ENCODE data around the gene TNFSF15. TPM values are rescaled to one million over a fixed set of nuclear protein-coding genes. Genes with fewer than 3 reads are reported as not detected.

TNFSF15 gene
- total RNA-seq, 1 donor from 2014 or later: 0.52 TPM

GRCh38 chr9:114810614-114811013 lies 4.8 kb upstream of the TNFSF15 start:
- no peak overlapping the region for H3K27ac ChIP-seq (ENCODE audit: low read depth, low read length)
- H3K27me3 ChIP-seq (ENCODE audit: control insufficient read depth in 3 of 3, insufficient read depth in 3 of 3, low read length in 3 of 3): peaks cover 0 to 3% (median 0%) of the 10 kb centered on the region in 3 donors
- no peak overlapping the region for H3K4me3 ChIP-seq (ENCODE audit: low read length in 3 of 3)

GRCh38 chr9:114806526-114806900 lies 674 bp upstream of the TNFSF15 start:
- Histone ChIP-seq H3K27ac (ENCODE audit: low read depth, low read length) (no peak overlapping the region), H3K9ac (ENCODE audit: low read depth in 1 of 3, low read length in 3 of 3) (peak overlapping the region in 1 of 3 donors; percentile 7), H3K27me3 (ENCODE audit: control insufficient read depth in 3 of 3, insufficient read depth in 3 of 3, low read length in 3 of 3) (no peaks in the 10 kb centered on the region), H3K9me3 (ENCODE audit: control insufficient read depth in 3 of 3, low read length in 3 of 3) (no peaks in the 10 kb centered on the region), H3K4me3 (ENCODE audit: low read length in 3 of 3) (peak overlapping the region in 1 of 3 donors; percentile 16), H3K36me3 (ENCODE audit: control insufficient read depth in 3 of 3, insufficient read depth in 3 of 3, low read length in 3 of 3) (no peaks in the 10 kb centered on the region), H3K4me1 (ENCODE audit: control insufficient read depth in 3 of 3, insufficient read depth in 3 of 3, low read length in 3 of 3) (peaks cover 11 to 21% (median 18%) of the 10 kb centered on the region in 3 donors)

More at GRCh38 chr9:114810614-114811013, 4.8 kb upstream of the TNFSF15 start:
- no peak overlapping the region for H3K9ac ChIP-seq (ENCODE audit: low read depth in 1 of 3, low read length in 3 of 3)
- peaks cover 9 to 17% (median 17%) of the 10 kb centered on the region in 3 donors for H3K4me1 ChIP-seq (ENCODE audit: control insufficient read depth in 3 of 3, insufficient read depth in 3 of 3, low read length in 3 of 3)
- H3K9me3 ChIP-seq (ENCODE audit: control insufficient read depth in 3 of 3, low read length in 3 of 3): no peaks in the 10 kb centered on the region
- no peaks in the 10 kb centered on the region for H3K36me3 ChIP-seq (ENCODE audit: control insufficient read depth in 3 of 3, insufficient read depth in 3 of 3, low read length in 3 of 3)

GRCh38 chr9:114804505-114804904 lies 1.3 kb downstream of the TNFSF15 start:
- Histone ChIP-seq H3K36me3 (ENCODE audit: control insufficient read depth in 3 of 3, insufficient read depth in 3 of 3, low read length in 3 of 3) (no peaks in the 10 kb centered on the region), H3K27ac (ENCODE audit: low read depth, low read length) (no peak overlapping the region), H3K9ac (ENCODE audit: low read depth in 1 of 3, low read length in 3 of 3) (no peak overlapping the region), H3K4me3 (ENCODE audit: low read length in 3 of 3) (no peak overlapping the region), H3K4me1 (ENCODE audit: control insufficient read depth in 3 of 3, insufficient read depth in 3 of 3, low read length in 3 of 3) (peaks cover 11 to 21% (median 18%) of the 10 kb centered on the region in 3 donors), H3K27me3 (ENCODE audit: control insufficient read depth in 3 of 3, insufficient read depth in 3 of 3, low read length in 3 of 3) (no peaks in the 10 kb centered on the region), H3K9me3 (ENCODE audit: control insufficient read depth in 3 of 3, low read length in 3 of 3) (no peaks in the 10 kb centered on the region)

GRCh38 chr9:114803479-114804265 lies 2.2 kb downstream of the TNFSF15 start:
- Histone ChIP-seq H3K27ac (ENCODE audit: low read depth, low read length) (no peak overlapping the region), H3K4me1 (ENCODE audit: control insufficient read depth in 3 of 3, insufficient read depth in 3 of 3, low read length in 3 of 3) (peaks cover 11 to 21% (median 18%) of the 10 kb centered on the region in 3 donors), H3K4me3 (ENCODE audit: low read length in 3 of 3) (no peak overlapping the region), H3K27me3 (ENCODE audit: control insufficient read depth in 3 of 3, insufficient read depth in 3 of 3, low read length in 3 of 3) (no peaks in the 10 kb centered on the region), H3K9me3 (ENCODE audit: control insufficient read depth in 3 of 3, low read length in 3 of 3) (no peaks in the 10 kb centered on the region), H3K9ac (ENCODE audit: low read depth in 1 of 3, low read length in 3 of 3) (no peak overlapping the region), H3K36me3 (ENCODE audit: control insufficient read depth in 3 of 3, insufficient read depth in 3 of 3, low read length in 3 of 3) (no peaks in the 10 kb centered on the region)

DNA sequence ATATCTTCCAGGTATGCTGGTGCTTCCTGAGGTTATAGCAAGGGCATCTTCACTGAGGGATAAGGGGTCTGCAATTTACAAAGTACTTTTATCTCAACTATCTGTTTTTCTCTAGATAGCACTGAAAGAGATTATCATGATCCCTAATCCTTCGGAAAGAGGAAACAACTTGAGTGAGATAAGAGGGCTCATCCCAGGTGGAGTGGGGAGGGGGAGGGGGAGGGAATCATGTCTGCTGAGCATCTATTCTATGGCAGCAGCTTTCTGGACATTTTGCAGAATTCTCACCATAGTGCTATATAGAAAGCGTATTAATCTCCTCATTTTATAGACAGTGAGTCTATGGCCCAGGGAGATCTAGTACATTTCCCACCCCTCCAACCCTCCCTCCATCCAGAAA lies 5.9 kb downstream of the TNFSF15 start:
- no peak overlapping the region for H3K27ac ChIP-seq (ENCODE audit: low read depth, low read length)
- H3K9me3 ChIP-seq (ENCODE audit: control insufficient read depth in 3 of 3, low read length in 3 of 3): no peaks in the 10 kb centered on the region
- H3K27me3 ChIP-seq (ENCODE audit: control insufficient read depth in 3 of 3, insufficient read depth in 3 of 3, low read length in 3 of 3): no peaks in the 10 kb centered on the region
- H3K9ac ChIP-seq (ENCODE audit: low read depth in 1 of 3, low read length in 3 of 3): no peak overlapping the region
- no peak overlapping the region for H3K4me3 ChIP-seq (ENCODE audit: low read length in 3 of 3)
- H3K4me1 ChIP-seq (ENCODE audit: control insufficient read depth in 3 of 3, insufficient read depth in 3 of 3, low read length in 3 of 3): peaks cover 0 to 2% (median 0%) of the 10 kb centered on the region in 3 donors
- H3K36me3 ChIP-seq (ENCODE audit: control insufficient read depth in 3 of 3, insufficient read depth in 3 of 3, low read length in 3 of 3): no peaks in the 10 kb centered on the region

- Histone ChIP-seq H3K36me3 (ENCODE audit: control insufficient read depth in 3 of 3, insufficient read depth in 3 of 3, low read length in 3 of 3) (no peaks in the 10 kb centered on the region), H3K27ac (ENCODE audit: low read depth, low read length) (no peak overlapping the region), H3K4me3 (ENCODE audit: low read length in 3 of 3) (no peak overlapping the region), H3K27me3 (ENCODE audit: control insufficient read depth in 3 of 3, insufficient read depth in 3 of 3, low read length in 3 of 3) (no peaks in the 10 kb centered on the region), H3K9ac (ENCODE audit: low read depth in 1 of 3, low read length in 3 of 3) (no peak overlapping the region), H3K9me3 (ENCODE audit: control insufficient read depth in 3 of 3, low read length in 3 of 3) (no peaks in the 10 kb centered on the region), H3K4me1 (ENCODE audit: control insufficient read depth in 3 of 3, insufficient read depth in 3 of 3, low read length in 3 of 3) (peaks cover 0 to 2% (median 0%) of the 10 kb centered on the region in 3 donors)
Measured at GRCh38 chr9:114799441-114799840, 6.4 kb downstream of the TNFSF15 start.

DNA sequence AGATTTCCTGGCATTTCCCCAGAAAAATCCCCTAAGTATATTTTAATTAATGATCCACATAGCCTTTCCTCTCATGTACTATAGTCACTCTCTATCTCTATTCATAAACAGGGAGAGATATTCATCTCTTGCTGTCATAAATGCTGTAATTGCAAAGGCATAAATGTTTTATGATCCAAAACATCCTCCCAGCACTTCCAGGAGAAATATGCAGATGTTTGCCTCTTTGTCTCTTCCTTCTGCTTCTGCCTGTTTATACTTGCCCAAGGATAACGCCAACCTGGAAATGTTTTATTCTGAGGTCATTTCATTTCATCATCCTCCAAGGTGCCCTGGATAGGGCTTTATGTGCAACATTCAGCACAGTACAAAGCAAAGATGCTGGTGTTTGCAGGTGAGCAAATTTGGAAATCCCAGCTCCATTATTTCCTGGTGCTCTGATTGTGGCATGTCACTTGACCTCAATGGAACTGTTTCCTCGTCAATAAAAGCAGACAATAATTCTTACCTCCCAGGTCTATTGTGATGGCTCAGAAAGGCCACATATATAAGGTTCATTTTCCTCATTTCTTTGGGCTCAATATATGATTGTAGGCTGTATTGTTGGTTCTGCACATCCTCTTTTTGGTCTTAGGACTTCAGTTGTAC lies 6.9 kb downstream of the TNFSF15 start:
- no peaks in the 10 kb centered on the region for H3K27me3 ChIP-seq (ENCODE audit: control insufficient read depth in 3 of 3, insufficient read depth in 3 of 3, low read length in 3 of 3)
- no peaks in the 10 kb centered on the region for H3K9me3 ChIP-seq (ENCODE audit: control insufficient read depth in 3 of 3, low read length in 3 of 3)
- no peak overlapping the region for H3K9ac ChIP-seq (ENCODE audit: low read depth in 1 of 3, low read length in 3 of 3)
- H3K27ac ChIP-seq (ENCODE audit: low read depth, low read length): no peak overlapping the region
- peaks cover 0 to 2% (median 0%) of the 10 kb centered on the region in 3 donors for H3K4me1 ChIP-seq (ENCODE audit: control insufficient read depth in 3 of 3, insufficient read depth in 3 of 3, low read length in 3 of 3)
- no peaks in the 10 kb centered on the region for H3K36me3 ChIP-seq (ENCODE audit: control insufficient read depth in 3 of 3, insufficient read depth in 3 of 3, low read length in 3 of 3)
- H3K4me3 ChIP-seq (ENCODE audit: low read length in 3 of 3): no peak overlapping the region

DNA sequence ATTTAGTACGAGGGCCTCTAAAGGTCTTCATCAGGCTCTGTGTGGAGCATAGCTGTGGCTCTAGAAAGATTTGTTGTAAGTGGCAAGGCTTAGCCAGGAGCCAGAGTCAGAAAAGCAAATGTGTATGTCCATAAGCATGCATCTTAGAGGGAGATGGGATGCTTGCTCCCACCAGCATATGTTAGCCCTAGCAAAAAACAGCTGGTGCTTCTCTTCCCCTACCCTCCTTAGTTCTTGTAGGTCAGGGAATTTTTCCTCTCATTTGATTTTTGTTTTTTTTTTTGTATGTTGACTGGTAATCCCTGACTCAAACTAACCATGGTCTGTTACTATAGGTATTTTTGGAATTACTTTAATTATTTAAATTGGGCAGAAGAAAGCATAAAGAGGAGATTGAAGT lies 7.7 kb downstream of the TNFSF15 start:
- no peak overlapping the region for H3K9ac ChIP-seq (ENCODE audit: low read depth in 1 of 3, low read length in 3 of 3)
- no peak overlapping the region for H3K27ac ChIP-seq (ENCODE audit: low read depth, low read length)
- no peaks in the 10 kb centered on the region for H3K9me3 ChIP-seq (ENCODE audit: control insufficient read depth in 3 of 3, low read length in 3 of 3)
- H3K27me3 ChIP-seq (ENCODE audit: control insufficient read depth in 3 of 3, insufficient read depth in 3 of 3, low read length in 3 of 3): no peaks in the 10 kb centered on the region
- no peak overlapping the region for H3K4me3 ChIP-seq (ENCODE audit: low read length in 3 of 3)
- no peaks in the 10 kb centered on the region for H3K36me3 ChIP-seq (ENCODE audit: control insufficient read depth in 3 of 3, insufficient read depth in 3 of 3, low read length in 3 of 3)
- no peaks in the 10 kb centered on the region for H3K4me1 ChIP-seq (ENCODE audit: control insufficient read depth in 3 of 3, insufficient read depth in 3 of 3, low read length in 3 of 3)

DNA sequence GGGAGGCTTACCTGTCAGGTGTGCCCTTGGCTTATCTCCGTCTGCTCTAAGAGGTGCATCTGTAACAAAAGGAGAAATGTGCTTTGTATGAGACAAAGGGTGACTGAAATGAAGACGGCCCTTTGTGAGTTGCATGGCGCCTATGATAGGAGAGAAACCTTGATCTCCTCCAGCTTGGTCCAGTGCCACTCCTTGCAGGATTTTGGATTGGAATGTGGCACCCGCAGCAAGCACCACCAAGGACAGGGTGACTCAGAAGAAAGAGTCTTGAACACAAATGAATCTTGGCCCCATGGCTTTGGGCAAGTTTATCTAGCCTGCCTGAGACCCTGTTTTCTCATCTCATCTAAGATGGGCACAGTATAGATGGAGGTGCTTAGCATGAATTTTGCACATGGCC lies 13.4 kb downstream of the TNFSF15 start:
- H3K36me3 ChIP-seq (ENCODE audit: control insufficient read depth in 3 of 3, insufficient read depth in 3 of 3, low read length in 3 of 3): no peaks in the 10 kb centered on the region
- H3K9me3 ChIP-seq (ENCODE audit: control insufficient read depth in 3 of 3, low read length in 3 of 3): no peaks in the 10 kb centered on the region
- no peaks in the 10 kb centered on the region for H3K27me3 ChIP-seq (ENCODE audit: control insufficient read depth in 3 of 3, insufficient read depth in 3 of 3, low read length in 3 of 3)
- H3K4me3 ChIP-seq (ENCODE audit: low read length in 3 of 3): no peak overlapping the region
- H3K9ac ChIP-seq (ENCODE audit: low read depth in 1 of 3, low read length in 3 of 3): no peak overlapping the region
- no peaks in the 10 kb centered on the region for H3K4me1 ChIP-seq (ENCODE audit: control insufficient read depth in 3 of 3, insufficient read depth in 3 of 3, low read length in 3 of 3)
- H3K27ac ChIP-seq (ENCODE audit: low read depth, low read length): no peak overlapping the region

- Histone ChIP-seq H3K4me1 (ENCODE audit: control insufficient read depth in 3 of 3, insufficient read depth in 3 of 3, low read length in 3 of 3) (no peaks in the 10 kb centered on the region), H3K36me3 (ENCODE audit: control insufficient read depth in 3 of 3, insufficient read depth in 3 of 3, low read length in 3 of 3) (no peaks in the 10 kb centered on the region), H3K27ac (ENCODE audit: low read depth, low read length) (no peak overlapping the region), H3K4me3 (ENCODE audit: low read length in 3 of 3) (no peak overlapping the region), H3K9ac (ENCODE audit: low read depth in 1 of 3, low read length in 3 of 3) (no peak overlapping the region), H3K27me3 (ENCODE audit: control insufficient read depth in 3 of 3, insufficient read depth in 3 of 3, low read length in 3 of 3) (no peaks in the 10 kb centered on the region), H3K9me3 (ENCODE audit: control insufficient read depth in 3 of 3, low read length in 3 of 3) (no peaks in the 10 kb centered on the region)
Measured at GRCh38 chr9:114791736-114792135, 14.1 kb downstream of the TNFSF15 start.

Measured in skeletal muscle tissue (tissue), 4 donors.